Esophagus squamous epithelium (tissue), 4 donors: ENCODE measurements around the gene CCDC201.

ENCODE experiments used
- POLR2A ChIP-seq, 4 donors: fragments of 450-650 bp; IDR thresholded peaks; one replicate each; pipeline ENCODE4 v1.6.1; 2017; ENCODE audit warnings: antibody characterized with exemption in 4 of 4, mild to moderate bottlenecking in 4 of 4, moderate library complexity in 3 of 4
- TF ChIP-seq, protein P1 (sequence below), 6 experiments: fragments of 450-650 bp in 4 of 6; fragments of 200-600 bp in 2 of 6; sonication (generic) in 2 of 6; IDR thresholded peaks; one replicate each; pipeline ENCODE4 v1.5.1; 2016 to 2019; ENCODE audit warnings: antibody characterized with exemption in 6 of 6, mild to moderate bottlenecking in 4 of 6, moderate library complexity in 4 of 6

- TF ChIP-seq, protein P1, sequence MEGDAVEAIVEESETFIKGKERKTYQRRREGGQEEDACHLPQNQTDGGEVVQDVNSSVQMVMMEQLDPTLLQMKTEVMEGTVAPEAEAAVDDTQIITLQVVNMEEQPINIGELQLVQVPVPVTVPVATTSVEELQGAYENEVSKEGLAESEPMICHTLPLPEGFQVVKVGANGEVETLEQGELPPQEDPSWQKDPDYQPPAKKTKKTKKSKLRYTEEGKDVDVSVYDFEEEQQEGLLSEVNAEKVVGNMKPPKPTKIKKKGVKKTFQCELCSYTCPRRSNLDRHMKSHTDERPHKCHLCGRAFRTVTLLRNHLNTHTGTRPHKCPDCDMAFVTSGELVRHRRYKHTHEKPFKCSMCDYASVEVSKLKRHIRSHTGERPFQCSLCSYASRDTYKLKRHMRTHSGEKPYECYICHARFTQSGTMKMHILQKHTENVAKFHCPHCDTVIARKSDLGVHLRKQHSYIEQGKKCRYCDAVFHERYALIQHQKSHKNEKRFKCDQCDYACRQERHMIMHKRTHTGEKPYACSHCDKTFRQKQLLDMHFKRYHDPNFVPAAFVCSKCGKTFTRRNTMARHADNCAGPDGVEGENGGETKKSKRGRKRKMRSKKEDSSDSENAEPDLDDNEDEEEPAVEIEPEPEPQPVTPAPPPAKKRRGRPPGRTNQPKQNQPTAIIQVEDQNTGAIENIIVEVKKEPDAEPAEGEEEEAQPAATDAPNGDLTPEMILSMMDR (IDR thresholded peaks at IDR 0.05) = no peak
- TF ChIP-seq POLR2A (IDR thresholded peaks at IDR 0.05) = no peak
These were observed 473 bp upstream of the CCDC201 start for GRCh38 chr7:45873355-45873754.
